ENCODE measurements around the gene FAM9C.
"Not testable (repeated sequence)": the region's sequence is repeated elsewhere in the genome, so short reads cannot be mapped to it uniquely, and the experiment has no call there.

Gene FAM9C

GRCh38 chrX:13026877-13027652 lies 17.4 kb downstream of the FAM9C start:
- no peak for DNase-seq (ENCODE audit: low spot score)
- TF ChIP-seq, protein P1, sequence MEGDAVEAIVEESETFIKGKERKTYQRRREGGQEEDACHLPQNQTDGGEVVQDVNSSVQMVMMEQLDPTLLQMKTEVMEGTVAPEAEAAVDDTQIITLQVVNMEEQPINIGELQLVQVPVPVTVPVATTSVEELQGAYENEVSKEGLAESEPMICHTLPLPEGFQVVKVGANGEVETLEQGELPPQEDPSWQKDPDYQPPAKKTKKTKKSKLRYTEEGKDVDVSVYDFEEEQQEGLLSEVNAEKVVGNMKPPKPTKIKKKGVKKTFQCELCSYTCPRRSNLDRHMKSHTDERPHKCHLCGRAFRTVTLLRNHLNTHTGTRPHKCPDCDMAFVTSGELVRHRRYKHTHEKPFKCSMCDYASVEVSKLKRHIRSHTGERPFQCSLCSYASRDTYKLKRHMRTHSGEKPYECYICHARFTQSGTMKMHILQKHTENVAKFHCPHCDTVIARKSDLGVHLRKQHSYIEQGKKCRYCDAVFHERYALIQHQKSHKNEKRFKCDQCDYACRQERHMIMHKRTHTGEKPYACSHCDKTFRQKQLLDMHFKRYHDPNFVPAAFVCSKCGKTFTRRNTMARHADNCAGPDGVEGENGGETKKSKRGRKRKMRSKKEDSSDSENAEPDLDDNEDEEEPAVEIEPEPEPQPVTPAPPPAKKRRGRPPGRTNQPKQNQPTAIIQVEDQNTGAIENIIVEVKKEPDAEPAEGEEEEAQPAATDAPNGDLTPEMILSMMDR (IDR thresholded peaks at IDR 0.05; ENCODE audit: borderline replicate concordance, control extremely low read depth, extremely low read depth, insufficient read depth, missing control alignments): no peak
- in situ Hi-C loops (cut with MboI; ENCODE audit: low sequenced_read_pairs, unreplicated experiment): no loop called here

- no peak for DNase-seq (ENCODE audit: low spot score)
- TF ChIP-seq, protein P1 (IDR thresholded peaks at IDR 0.05; ENCODE audit: borderline replicate concordance, control extremely low read depth, extremely low read depth, insufficient read depth, missing control alignments): no peak
- in situ Hi-C loops (cut with MboI; ENCODE audit: low sequenced_read_pairs, unreplicated experiment): no loop called here
These were observed 19.4 kb downstream of the FAM9C start for GRCh38 chrX:13024986-13025385.

DNA sequence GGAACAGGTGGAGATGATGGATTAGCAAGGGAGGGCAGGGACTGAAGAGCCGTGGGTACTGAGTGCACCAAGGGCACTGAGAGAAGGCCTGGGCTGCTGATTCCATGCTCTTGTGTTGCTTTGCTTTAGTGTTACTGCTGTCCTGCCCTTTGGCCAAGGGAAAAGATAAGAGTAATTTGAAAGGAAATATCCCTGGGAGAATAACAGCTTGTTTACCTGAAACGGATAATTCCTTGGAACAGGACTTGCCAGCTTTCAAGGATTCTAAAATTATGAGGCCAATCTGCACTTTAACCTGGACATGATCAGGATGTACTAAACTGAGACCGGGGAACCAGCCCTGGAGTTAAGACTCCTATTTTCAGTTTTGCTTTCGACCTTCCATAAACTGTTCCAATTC lies 20.4 kb downstream of the FAM9C start:
- in situ Hi-C loops (cut with MboI; ENCODE audit: low sequenced_read_pairs, unreplicated experiment): no loop called here
- TF ChIP-seq, protein P1 (IDR thresholded peaks at IDR 0.05; ENCODE audit: borderline replicate concordance, control extremely low read depth, extremely low read depth, insufficient read depth, missing control alignments): no peak
- DNase-seq (ENCODE audit: low spot score): no peak

DNA sequence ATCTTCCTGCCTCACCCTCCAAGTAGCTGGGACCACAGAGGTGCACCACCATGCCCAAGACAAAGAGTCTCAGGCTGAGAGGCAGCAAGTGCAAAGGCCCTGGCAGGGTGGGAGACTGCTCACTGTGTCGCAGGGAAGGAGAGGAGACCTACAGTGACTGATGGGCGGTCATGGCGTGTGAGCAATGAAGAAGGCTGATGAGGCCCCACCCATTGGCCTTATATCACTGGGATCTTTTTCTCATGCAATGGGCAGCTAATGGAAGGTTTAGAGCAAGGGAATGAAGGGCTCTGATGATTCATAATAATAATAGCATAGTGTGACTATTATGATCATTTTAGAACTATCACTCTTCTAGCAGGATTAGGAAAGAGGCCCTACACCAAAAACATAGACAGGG lies 20.9 kb downstream of the FAM9C start:
- no peak for DNase-seq (ENCODE audit: low spot score)
- in situ Hi-C loops (cut with MboI; ENCODE audit: low sequenced_read_pairs, unreplicated experiment): no loop called here
- TF ChIP-seq, protein P1 (IDR thresholded peaks at IDR 0.05; ENCODE audit: borderline replicate concordance, control extremely low read depth, extremely low read depth, insufficient read depth, missing control alignments): no peak

- in situ Hi-C loops (cut with MboI; ENCODE audit: low sequenced_read_pairs, unreplicated experiment): no loop called here
- TF ChIP-seq, protein P1 (IDR thresholded peaks at IDR 0.05; ENCODE audit: borderline replicate concordance, control extremely low read depth, extremely low read depth, insufficient read depth, missing control alignments): no peak
- peak; percentile 55 for DNase-seq (ENCODE audit: low spot score)
These were observed 21.5 kb downstream of the FAM9C start for GRCh38 chrX:13022926-13023325.

GRCh38 chrX:13016731-13017130 lies 27.7 kb downstream of the FAM9C start:
- not testable (repeated sequence) for DNase-seq (ENCODE audit: low spot score)

GRCh38 chrX:13015536-13016236 lies 28.7 kb downstream of the FAM9C start:
- DNase-seq (ENCODE audit: low spot score): no peak
- TF ChIP-seq, protein P1 (IDR thresholded peaks at IDR 0.05; ENCODE audit: borderline replicate concordance, control extremely low read depth, extremely low read depth, insufficient read depth, missing control alignments): no peak
- in situ Hi-C loops (cut with MboI; ENCODE audit: low sequenced_read_pairs, unreplicated experiment): no loop called here

More at GRCh38 chrX:13016731-13017130, 27.7 kb downstream of the FAM9C start:
- in situ Hi-C loops (cut with MboI; ENCODE audit: low sequenced_read_pairs, unreplicated experiment): not testable (repeated sequence)

Data from GM13976 (cell line).